NK-92 (cell line): ENCODE data around the gene OTOGL.

Experiments
- DNase-seq: peaks from one replicate; lab custom pipeline; 2025; ENCODE audit not compliant: unreplicated experiment; lab: John Stamatoyannopoulos, UW

OTOGL gene

DNA sequence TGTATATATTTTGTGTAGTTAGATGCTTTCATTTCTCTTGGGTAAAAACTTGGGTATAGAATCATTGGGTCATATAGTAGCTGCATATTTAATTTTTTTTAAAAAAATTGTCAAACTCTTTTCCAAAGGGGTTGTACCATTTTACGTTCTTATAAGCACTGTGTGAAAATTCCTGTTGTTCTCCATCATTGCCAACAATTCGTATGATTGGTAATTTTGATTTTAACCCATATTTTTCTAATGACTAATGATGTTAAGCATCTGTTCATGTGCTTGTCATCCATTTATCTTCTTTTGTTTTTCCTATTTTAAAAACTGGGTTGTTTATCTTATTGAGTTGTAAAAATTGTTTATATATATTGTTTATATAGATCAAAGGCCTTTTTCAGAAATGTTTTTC is 77.4 kb downstream of the OTOGL start:
- no peak for DNase-seq

- DNase-seq = no peak
These were observed 79.5 kb downstream of the OTOGL start for GRCh38 chr12:80178846-80179245.

- no peak for DNase-seq
These were observed 84.6 kb downstream of the OTOGL start for GRCh38 chr12:80183939-80184338.

DNA sequence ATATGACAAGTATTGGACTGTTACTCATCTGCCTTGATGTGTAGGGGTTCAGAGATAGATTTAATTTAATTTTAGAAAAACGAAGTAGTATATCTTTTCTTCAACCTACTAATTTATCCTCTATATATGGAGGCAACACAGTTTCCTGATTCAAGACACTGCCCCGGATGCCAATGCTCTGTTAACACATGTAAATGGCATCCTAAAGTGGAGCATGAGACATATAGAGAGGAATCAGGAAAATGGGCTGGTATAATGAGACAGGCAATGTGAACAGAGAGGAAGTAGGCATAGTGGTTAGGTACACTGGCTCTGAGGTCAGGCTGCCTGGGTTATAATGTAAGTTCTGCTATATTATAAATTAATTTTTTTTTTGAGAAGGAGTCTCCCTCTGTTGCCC is 85.6 kb downstream of the OTOGL start:
- DNase-seq = no peak

DNA sequence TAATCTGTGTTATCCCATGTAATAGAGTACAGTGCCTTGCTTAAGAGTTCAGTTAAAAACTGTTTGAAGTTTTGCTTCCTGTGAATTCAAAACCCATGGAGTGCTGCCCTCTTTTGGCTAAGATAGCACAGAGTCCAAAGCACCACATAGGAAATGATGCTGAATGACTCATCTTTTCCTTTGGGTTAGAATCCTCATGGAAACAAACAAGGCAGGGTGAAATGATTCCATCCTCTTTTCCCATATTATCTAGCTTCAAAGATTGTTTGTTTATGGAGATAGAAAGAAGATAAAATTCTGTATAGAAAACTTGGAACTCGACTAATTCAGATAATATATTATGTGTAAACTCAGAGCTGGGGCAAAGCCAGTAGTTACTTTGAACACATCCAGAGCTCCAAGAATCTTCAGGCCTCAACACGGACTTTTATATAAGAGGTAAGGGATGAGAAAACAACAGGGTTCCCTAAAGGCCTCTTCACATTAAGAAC is 87.4 kb downstream of the OTOGL start:
- no peak for DNase-seq

GRCh38 chr12:80187660-80188090 is 88.3 kb downstream of the OTOGL start:
- no peak for DNase-seq

DNA sequence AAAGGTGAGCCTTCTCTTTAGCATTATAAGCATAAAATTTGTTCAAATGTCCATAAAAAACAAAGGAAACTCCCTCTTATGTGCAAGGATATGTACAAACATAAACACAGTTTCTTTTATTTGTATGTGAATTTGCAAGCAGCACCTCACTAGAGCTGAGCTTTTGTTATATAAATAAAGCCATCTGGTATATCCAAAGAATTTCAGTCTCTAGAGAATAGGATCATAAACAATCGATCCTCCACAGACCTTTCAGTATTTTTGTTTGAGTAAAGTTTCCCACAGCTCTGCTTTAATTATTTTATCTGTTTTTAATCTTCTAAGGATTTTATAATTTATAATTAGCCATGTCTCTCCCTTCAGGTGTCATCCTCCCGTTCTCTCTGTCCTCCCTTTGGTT is 89.2 kb downstream of the OTOGL start:
- DNase-seq = no peak

- no peak for DNase-seq
These were observed 89.9 kb downstream of the OTOGL start for GRCh38 chr12:80189241-80189640.

DNA sequence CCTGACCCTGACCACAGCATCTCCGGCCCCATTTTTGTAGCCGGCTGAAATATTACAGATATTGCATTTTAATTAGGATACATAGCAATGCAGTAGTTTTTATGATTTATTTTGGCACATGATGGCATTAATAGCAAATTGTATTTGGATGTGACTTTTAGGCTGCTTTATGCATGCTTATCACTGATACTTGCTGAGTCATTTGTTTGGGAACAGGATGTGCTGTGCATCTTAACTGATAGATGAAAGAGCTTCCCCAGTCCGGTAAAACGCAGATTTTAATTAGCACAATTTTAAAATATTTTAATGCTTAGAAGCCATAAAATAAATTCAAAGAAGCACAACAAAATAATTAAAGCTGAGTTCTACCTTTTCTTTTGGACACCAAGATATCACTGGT is 90.7 kb downstream of the OTOGL start:
- no peak for DNase-seq

DNA sequence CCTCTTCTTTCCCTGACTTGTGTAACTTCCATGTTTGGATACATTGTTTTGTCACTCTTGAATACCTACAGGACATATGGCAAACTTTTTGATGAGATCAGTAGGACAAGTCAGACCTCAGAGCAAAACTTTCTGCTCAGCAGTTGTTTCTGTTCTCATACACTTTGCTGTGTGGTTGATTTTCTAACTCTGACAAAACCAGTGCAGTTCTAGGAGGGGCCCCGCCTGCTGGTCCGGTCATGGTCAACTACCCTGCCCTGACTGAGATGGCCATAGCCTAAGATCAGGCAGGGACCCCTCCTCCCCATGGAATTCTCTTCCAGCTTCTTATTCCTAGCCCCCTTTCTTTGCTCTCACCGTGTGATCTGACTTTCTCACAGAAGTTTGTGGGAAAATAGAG is 92.8 kb downstream of the OTOGL start:
- no peak for DNase-seq

DNA sequence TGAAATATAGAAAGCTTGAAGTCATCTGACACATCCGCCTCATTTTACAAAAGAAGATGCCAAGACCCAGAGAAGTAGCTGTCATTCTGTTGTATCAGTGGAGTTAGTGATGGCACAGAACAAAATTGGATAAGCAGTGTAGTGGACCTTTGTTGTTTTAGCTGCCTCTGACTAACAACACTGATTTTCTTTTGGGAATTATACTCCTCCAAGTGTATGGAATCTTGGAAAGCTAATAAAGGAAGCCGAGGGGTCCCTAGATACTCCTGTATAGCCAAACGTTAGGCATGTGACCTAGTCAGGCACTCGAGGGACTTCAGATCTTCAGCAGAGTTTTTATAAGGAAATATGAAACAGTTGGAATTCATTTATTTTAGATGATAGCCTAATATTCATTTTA is 94.5 kb downstream of the OTOGL start:
- no peak for DNase-seq

GRCh38 chr12:80195074-80195726 is 95.9 kb downstream of the OTOGL start:
- DNase-seq = no peak

DNA sequence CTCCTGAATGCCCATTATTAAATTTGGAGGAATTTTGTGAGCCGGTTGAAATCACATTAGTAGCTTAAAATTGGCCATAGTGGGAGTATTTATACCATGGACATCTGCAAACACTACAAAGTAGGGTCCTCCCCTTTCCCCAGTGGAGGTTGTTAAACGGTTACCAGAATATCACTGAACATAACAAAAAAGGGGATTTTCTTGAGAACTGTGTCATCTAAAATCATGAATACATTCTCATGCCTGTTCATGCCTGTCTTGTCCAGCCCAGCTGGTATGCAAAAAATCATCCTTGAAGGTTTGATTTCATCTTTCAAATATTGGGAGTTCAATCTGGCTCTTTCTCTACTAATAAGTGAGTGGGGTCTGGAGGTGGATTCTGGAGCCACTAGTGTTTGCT is 96.4 kb downstream of the OTOGL start:
- DNase-seq = no peak

- DNase-seq = no peak
These were observed 97.1 kb downstream of the OTOGL start for GRCh38 chr12:80196419-80196818.

GRCh38 chr12:80198782-80199337 is 99.5 kb downstream of the OTOGL start:
- DNase-seq = no peak

DNA sequence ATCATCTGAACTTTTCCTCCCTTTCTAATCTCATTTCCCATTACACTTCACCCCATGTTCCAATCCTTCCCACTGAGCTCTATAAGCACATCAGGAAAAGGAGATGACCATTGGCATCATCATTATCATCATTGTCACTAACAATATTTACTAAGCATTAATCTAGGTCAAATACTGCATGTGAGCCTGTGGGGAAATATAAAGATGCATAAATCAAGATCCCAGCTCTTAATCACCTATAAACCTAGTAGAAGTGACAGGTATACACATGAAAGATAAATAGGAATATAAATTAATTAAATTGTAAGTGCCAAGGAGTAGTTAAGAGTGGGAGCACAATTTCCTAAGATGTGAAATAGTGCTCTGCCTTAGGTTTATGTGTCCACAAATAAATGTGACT is 100.6 kb downstream of the OTOGL start:
- DNase-seq = no peak

GRCh38 chr12:80200414-80200813 is 101.1 kb downstream of the OTOGL start:
- DNase-seq = no peak

DNA sequence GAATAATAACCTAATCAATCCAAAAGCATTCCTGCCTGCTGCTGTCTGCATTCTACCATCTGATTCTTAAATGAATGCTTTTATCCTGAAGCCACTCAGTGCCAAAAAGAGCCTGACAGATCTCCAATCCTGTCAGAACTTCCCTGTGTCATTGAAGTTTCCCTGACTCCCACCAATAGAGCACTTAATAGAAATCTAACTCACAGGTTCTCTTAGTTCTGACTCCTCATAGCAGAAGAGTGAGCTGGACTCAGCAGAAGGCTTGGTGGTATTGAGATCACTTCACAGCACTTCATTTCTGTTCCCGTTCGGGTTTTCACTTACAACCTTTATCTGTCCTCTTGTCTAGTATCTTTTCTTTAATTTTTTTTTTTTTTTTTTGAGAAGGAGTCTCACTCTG is 102.6 kb downstream of the OTOGL start:
- no peak for DNase-seq

GRCh38 chr12:80205960-80206359 is 106.6 kb downstream of the OTOGL start:
- DNase-seq = no peak

- no peak for DNase-seq
These were observed 108.7 kb downstream of the OTOGL start for GRCh38 chr12:80208071-80208470.

- DNase-seq = no peak
These were observed 112.3 kb downstream of the OTOGL start for GRCh38 chr12:80211671-80212070.

- no peak for DNase-seq
These were observed 113.8 kb downstream of the OTOGL start for GRCh38 chr12:80212938-80213645.
